ENCODE results near the gene MRPL24. TPM values are rescaled to one million over a fixed set of nuclear protein-coding genes. Genes with fewer than 3 reads are reported as not detected.

MRPL24 gene
- total and polyA plus RNA-seq, 2 of the 8 experiments (the other 6 are each of a cell fraction or from before 2014, with no cell fraction given), result 29.7 to 35.2 TPM

GRCh38 chr1:156700736-156701531 is 40.0 kb downstream of the MRPL24 start:
- no peak overlapping the region for H2BK5ac ChIP-seq (ENCODE audit: low read depth, low read length)
- POLR2A ChIA-PET (ENCODE audit: partially characterized antibody), result interaction anchor here (0.7 to 16.9 kb wide), 6 partner anchors 8 to 27 kb away, joined by 3 to 530 read pairs (median 9); partner anchors contain the start of genes ISG20L2, METTL25B and NES
- FAIRE-seq, result no peak
- TF ChIP-seq GABPA (IDR thresholded peaks at IDR 0.05; ENCODE audit: borderline replicate concordance, insufficient read depth, low read length) (no peak), CTCF (IDR thresholded peaks at IDR 0.05; ENCODE audit: control extremely low read depth in 1 of 3, insufficient read depth in 1 of 3, low read depth in 1 of 3, low read length in 3 of 3) (no peak), BCL11A (IDR thresholded peaks at IDR 0.05; ENCODE audit: low read depth in 2 of 2, low read length in 2 of 2) (no peak), KDM1A (IDR thresholded peaks at IDR 0.05; ENCODE audit: borderline replicate concordance, low read length) (no peak), SRF (IDR thresholded peaks at IDR 0.05; ENCODE audit: low read depth, low read length) (no peak), CBX8 (IDR thresholded peaks at IDR 0.05; ENCODE audit: borderline replicate concordance, low read depth, low read length) (no peak), SIX5 (IDR thresholded peaks at IDR 0.05; ENCODE audit: low read depth, low read length) (no peak), ATF3 (IDR thresholded peaks at IDR 0.05; ENCODE audit: insufficient read depth, low read depth, low read length) (no peak)

More at GRCh38 chr1:156700736-156701531, 40.0 kb downstream of the MRPL24 start:
- no peak overlapping the region for H2AK5ac ChIP-seq (ENCODE audit: low read depth, low read length)
- no peak overlapping the region; a peak in 1 of 7 replicates for H3K9ac ChIP-seq (replicated peaks in 1 of 4; ENCODE audit: extremely low read depth in 1 of 4, low read depth in 3 of 4, low read length in 3 of 4)
- no peak overlapping the region for H3K4ac ChIP-seq (replicated peaks; ENCODE audit: insufficient read length, low read depth, low read length)
- no peak overlapping the region for H3K4me3 ChIP-seq (ENCODE audit: extremely low read depth in 1 of 4, insufficient read depth in 2 of 4, low read depth in 3 of 4, low read length in 4 of 4)
- no peak overlapping the region for H4K8ac ChIP-seq (ENCODE audit: extremely low read depth, insufficient read depth, low read length)
- H3K14ac ChIP-seq (ENCODE audit: insufficient read length), result no peak overlapping the region
- H3K4me1 ChIP-seq (replicated peaks in 1 of 4; ENCODE audit: control insufficient read depth in 3 of 4, insufficient read depth in 4 of 4, low read length in 3 of 4), result peaks cover 8 to 20% (median 13%) of the 10 kb centered on the region in 4 experiments
- peaks cover 14 to 44% (median 26%) of the 10 kb centered on the region in 4 experiments for H3K36me3 ChIP-seq (ENCODE audit: control insufficient read depth in 2 of 4, insufficient read depth in 4 of 4, low read length in 3 of 4)
- peaks cover 4% of the 10 kb centered on the region; the same call in 1 of the 2 replicates for H3K79me1 ChIP-seq (ENCODE audit: low read depth, low read length)
- peaks cover 0 to 19% (median 8%) of the 10 kb centered on the region in 4 experiments; a peak in 4 of 7 replicates for H3K27me3 ChIP-seq (replicated peaks in 1 of 4; ENCODE audit: control insufficient read depth in 3 of 4, extremely low read depth in 1 of 4, insufficient read depth in 3 of 4, low read length in 3 of 4)
- peaks cover 6 to 14% of the 10 kb centered on the region in 2 experiments for H4K20me1 ChIP-seq (replicated peaks in 1 of 2; ENCODE audit: control insufficient read depth in 1 of 2, insufficient read depth in 2 of 2, low read length in 2 of 2)
- DNase-seq (ENCODE audit: low read depth in 1 of 2, low spot score in 2 of 2), result no peak
- no peak overlapping the region for H3K56ac ChIP-seq (replicated peaks; ENCODE audit: insufficient read length, low read depth, low read length)
- no peak overlapping the region for H3K27ac ChIP-seq (ENCODE audit: low read depth, low read length)
- H3K4me2 ChIP-seq (ENCODE audit: insufficient read depth in 1 of 2, low read depth in 2 of 2, low read length in 2 of 2), result no peak overlapping the region
- H2BK20ac ChIP-seq (ENCODE audit: low read length), result no peak overlapping the region
- peaks cover 17% of the 10 kb centered on the region; the same call in 1 of the 2 replicates for H3K23me2 ChIP-seq (ENCODE audit: low read depth, low read length)
- H3K18ac ChIP-seq (ENCODE audit: extremely low read depth, low read length), result no peak overlapping the region
- CTCF ChIA-PET (ENCODE audit: partially characterized antibody), result interaction anchor here (0.7 to 66.0 kb wide), 5 partner anchors 4 to 1671 kb away, joined by 3 to 4284 read pairs (median 4); partner anchors contain the start of genes CRABP2, ISG20L2, METTL25B and NES
- H2AFZ ChIP-seq (ENCODE audit: low read length), result no peak overlapping the region
- peaks cover 7 to 24% of the 10 kb centered on the region in 2 experiments; a peak in 2 of 4 replicates for H3K79me2 ChIP-seq (ENCODE audit: control insufficient read depth in 1 of 2, insufficient read depth in 2 of 2, low read length in 2 of 2)
- H2BK15ac ChIP-seq (ENCODE audit: low read length), result no peak overlapping the region
- H3K9me3 ChIP-seq (ENCODE audit: insufficient read depth in 2 of 2, low read depth in 1 of 2, low read length in 1 of 2), result no peaks in the 10 kb centered on the region
- H4K5ac ChIP-seq (ENCODE audit: insufficient read length, low read depth, low read length), result no peak overlapping the region
- H3K23ac ChIP-seq (ENCODE audit: insufficient read length), result no peak overlapping the region
- H2BK12ac ChIP-seq (ENCODE audit: low read depth, low read length), result no peak overlapping the region
- no peak overlapping the region for H4K91ac ChIP-seq (replicated peaks; ENCODE audit: insufficient read length, low read length)
- no peak overlapping the region for H2BK120ac ChIP-seq (replicated peaks; ENCODE audit: low read depth, low read length)
- WGBS, 2 experiments (ENCODE audit: extremely low coverage in 1 of 2, insufficient coverage in 1 of 2, insufficient read length in 1 of 2, insufficient replicate concordance in 2 of 2, low coverage in 1 of 2, low lambda C conversion rate in 2 of 2, missing lambda C conversion rate in 1 of 2), result 90% methylated on average over 7 of the region's 8 CpGs; no CpG with 5 or more reads in 1 of the 2 experiments

Data from H1 (cell line).